GM12864 (cell line): Measurements from ENCODE around the gene PHKA2.
A peak's percentile ranks its signal among the peaks of the same experiment; 100 is the strongest.

Source experiments
- DNase-seq: peaks from one replicate; pipeline ENCODE4 v3.0.0-alpha.2; 2011; ENCODE audit warnings: low read depth
- H3K4me3 ChIP-seq: 2 replicates; pipeline ENCODE4 v1.5.1; 2011; ENCODE audit warnings: mild to moderate bottlenecking, low read depth, low read length, control low read depth
- CTCF ChIP-seq: IDR thresholded peaks from 2 replicates; pipeline ENCODE4 v1.5.1; 2011; ENCODE audit warnings: low read depth, mild to moderate bottlenecking, moderate library complexity, low read length, control low read depth, inconsistent platforms; ENCODE audit errors: missing control alignments

The PHKA2 gene

GRCh38 chrX:18935893-18936292 lies 48.0 kb downstream of the PHKA2 start:
- no peak for DNase-seq
- TF ChIP-seq CTCF: no peak
- H3K4me3 ChIP-seq: no peak overlapping the region

GRCh38 chrX:18934708-18935107 lies 49.2 kb downstream of the PHKA2 start:
- TF ChIP-seq CTCF: no peak
- no peak for DNase-seq
- no peak overlapping the region for H3K4me3 ChIP-seq

- TF ChIP-seq CTCF: no peak
- H3K4me3 ChIP-seq: no peak overlapping the region
- DNase-seq: no peak
These were observed 50.3 kb downstream of the PHKA2 start for GRCh38 chrX:18933617-18934016.

- DNase-seq: no peak
- no peak overlapping the region for H3K4me3 ChIP-seq
- TF ChIP-seq CTCF: peak; percentile 23
These were observed 51.9 kb downstream of the PHKA2 start for GRCh38 chrX:18931972-18932371.

GRCh38 chrX:18929775-18930174 lies 54.1 kb downstream of the PHKA2 start:
- no peak for DNase-seq
- no peak overlapping the region for H3K4me3 ChIP-seq
- TF ChIP-seq CTCF: no peak

- no peak for TF ChIP-seq CTCF
- DNase-seq: no peak
- no peak overlapping the region for H3K4me3 ChIP-seq
These were observed 56.4 kb downstream of the PHKA2 start for GRCh38 chrX:18927558-18927957.

GRCh38 chrX:18924507-18925088 lies 59.3 kb downstream of the PHKA2 start:
- no peak overlapping the region for H3K4me3 ChIP-seq
- TF ChIP-seq CTCF: no peak
- no peak for DNase-seq
